NCI-H524 treated with DMSO at 0.1 percent for 48 hours (cell line): ENCODE data around the gene NR5A1.

ENCODE experiments used
- DNase-seq: peaks from one replicate; lab custom pipeline; 2025; lab: John Stamatoyannopoulos, UW

Gene NR5A1

DNA sequence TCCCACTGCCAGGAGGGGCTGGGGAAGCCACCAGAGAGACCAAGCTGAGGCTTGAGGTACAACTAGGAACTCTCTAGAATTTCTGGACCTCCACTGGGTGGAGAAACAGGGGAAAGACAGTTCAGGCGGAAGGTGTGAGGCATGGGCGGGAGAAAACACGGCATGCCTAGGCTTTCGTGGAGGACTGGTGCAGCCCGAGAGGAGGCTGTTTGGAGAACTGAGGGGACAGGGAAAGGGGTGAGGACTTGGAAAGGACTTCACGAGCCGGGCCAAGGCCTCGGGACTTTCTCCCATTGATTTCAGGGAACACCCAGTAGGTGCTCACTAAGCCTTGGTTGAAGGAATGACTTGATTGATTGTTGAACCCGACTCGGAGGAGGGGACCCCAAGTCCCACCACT lies 66.4 kb downstream of the NR5A1 start:
- DNase-seq: no peak

DNA sequence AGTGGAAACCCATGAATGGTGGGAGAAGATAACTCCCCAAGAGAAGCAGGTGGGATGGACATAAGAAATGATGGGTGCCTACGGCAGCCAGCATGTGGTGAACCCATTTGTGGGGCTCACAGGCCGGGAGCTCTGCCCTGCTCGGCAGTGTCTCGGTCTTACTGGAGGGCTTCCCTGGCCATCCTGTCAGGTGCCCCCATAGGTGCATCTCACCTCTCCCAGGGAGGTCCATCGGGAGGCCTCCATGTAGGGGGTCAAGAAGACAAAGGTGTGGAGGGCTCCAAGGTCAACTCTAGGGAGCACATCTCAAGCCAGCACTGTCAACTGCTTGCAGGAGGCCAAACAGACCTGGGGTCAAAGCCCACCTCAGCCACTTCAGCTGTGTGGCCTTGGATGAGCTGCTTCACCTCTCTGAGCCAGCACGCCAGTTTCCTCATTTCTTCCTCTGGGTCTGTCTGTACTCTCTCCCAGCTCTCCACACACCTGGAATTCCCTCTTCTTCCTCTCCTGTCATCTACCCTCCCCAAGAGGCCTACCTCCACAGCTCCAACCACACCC lies 67.4 kb downstream of the NR5A1 start:
- no peak for DNase-seq

DNA sequence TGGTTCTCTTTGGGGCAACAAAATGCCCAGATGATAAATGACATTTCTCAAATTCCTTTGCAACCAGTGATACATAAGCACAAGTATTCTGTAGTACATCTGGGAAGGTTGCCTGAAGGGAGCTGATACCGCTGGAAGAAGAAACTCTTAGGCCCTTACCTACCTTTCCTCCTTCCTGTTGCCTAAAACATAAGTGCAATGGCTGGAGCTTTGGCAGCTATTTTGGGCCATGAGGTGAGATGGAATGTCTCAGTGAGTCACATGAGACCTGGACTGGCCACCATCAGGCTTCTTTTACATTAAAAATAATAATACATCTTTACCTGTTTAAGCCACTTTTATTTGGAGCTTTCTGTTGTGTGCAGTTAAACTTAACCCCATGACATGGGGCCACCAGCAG lies 68.1 kb downstream of the NR5A1 start:
- no peak for DNase-seq

DNA sequence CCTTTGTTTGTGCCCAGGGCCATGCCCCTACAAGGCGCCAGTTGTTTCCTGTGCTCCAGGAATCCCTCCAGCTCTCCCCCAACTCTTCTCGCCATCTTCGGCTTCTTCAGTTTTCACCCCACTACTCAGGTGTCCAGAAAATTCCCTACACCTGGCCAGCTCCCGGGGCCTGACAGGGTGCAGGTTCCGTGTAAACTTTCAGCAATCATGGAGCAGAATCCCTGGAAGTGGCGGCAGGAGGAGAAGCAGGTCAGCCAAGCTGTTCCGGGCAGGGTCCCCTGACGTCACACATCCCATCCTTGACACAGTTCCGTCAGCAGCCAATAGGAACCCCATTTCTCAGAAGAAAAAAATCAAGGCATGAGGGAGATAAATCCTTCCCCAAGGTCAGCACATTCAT lies 69.1 kb downstream of the NR5A1 start:
- no peak for DNase-seq

DNA sequence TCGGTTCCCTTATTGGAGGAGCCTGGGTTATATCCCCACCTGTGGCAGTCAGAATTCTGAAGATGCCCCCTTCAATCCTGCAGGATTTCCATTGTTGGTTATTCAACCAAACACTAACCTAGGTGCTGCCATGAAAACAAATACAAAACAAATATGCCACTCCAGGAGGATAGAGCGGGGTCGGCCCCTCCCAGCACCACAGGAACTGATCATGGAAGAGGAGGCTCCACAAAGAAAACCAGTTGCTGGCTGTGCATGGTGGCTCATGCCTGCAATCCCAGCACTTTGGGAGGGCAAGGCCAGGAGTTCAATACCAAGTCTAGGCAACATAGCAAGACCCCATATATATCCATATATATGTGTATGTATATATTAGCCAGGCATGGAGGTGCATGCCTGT lies 70.1 kb downstream of the NR5A1 start:
- DNase-seq: no peak

DNA sequence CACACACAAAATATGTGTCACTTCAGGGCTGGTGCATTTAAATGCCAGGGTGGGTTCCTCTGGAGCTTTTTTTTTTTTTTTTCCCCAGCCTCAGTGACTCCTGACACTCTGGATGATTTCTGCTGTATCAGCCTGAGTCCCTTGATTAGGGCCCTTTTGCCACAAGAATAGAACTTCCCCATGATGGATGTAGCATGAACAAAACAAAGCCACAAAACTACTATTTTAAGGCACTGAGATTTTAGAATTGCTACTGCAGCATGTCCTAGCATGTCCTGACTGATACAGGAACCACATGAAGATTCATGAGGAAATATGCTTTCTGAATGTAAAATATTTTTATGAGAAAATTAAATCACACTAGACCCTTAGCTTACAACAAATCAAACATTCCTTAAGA lies 70.9 kb downstream of the NR5A1 start:
- DNase-seq: no peak
